ENCODE measurements around the gene FOXN1. TPM values are rescaled to one million over a fixed set of nuclear protein-coding genes. Genes with fewer than 3 reads are reported as not detected.
A peak's percentile ranks its signal among the peaks of the same experiment; 100 is the strongest.

The FOXN1 gene
- total and polyA plus RNA-seq, 2 of the 13 experiments (the other 11 are each of a cell fraction or from before 2014, with no cell fraction given) = 0.01 TPM; not detected in 1

- TF ChIP-seq PBX2 (CRISPR knock-in tag; IDR thresholded peaks at IDR 0.05) (no peak), THRA (CRISPR knock-in tag; IDR thresholded peaks at IDR 0.05; ENCODE audit: borderline replicate concordance) (no peak), CREB1 (IDR thresholded peaks at IDR 0.05) (no peak), CREB1 (CRISPR knock-in tag; IDR thresholded peaks at IDR 0.05) (no peak), ZBTB26 (CRISPR knock-in tag; IDR thresholded peaks at IDR 0.05; ENCODE audit: borderline replicate concordance) (no peak), ZNF567 (CRISPR knock-in tag; IDR thresholded peaks at IDR 0.05; ENCODE audit: borderline replicate concordance) (no peak)
Observed at GRCh38 chr17:28480278-28480677, 25.9 kb upstream of the FOXN1 start (continued).

- TF ChIP-seq ZNF773 (CRISPR knock-in tag; IDR thresholded peaks at IDR 0.05; ENCODE audit: borderline replicate concordance) (no peak), SOX13 (IDR thresholded peaks at IDR 0.05) (no peak), SOX13 (CRISPR knock-in tag; conservative IDR thresholded peaks at IDR 0.05 in 1 of 2, IDR thresholded peaks at IDR 0.05 in 1 of 2) (0 out of 4 replicates have a peak, but pooled peaks of 1 of the 2 experiments have one; percentile 10), GMEB2 (CRISPR knock-in tag; IDR thresholded peaks at IDR 0.05; ENCODE audit: low read depth) (no peak), SOX6 (IDR thresholded peaks at IDR 0.05) (no peak), SOX6 (CRISPR knock-in tag; IDR thresholded peaks at IDR 0.05) (peak; percentile 29; the same call in 1 of the 2 replicates)
- Histone ChIP-seq H3K4me1 (ENCODE audit: insufficient read depth, low read length) (peaks cover 58% of the 10 kb centered on the region), H3K4me2 (ENCODE audit: low read depth, low read length) (peak overlapping the region; percentile 33), H3K27me3 (ENCODE audit: control insufficient read depth in 1 of 2, insufficient read depth in 2 of 2, low read length in 2 of 2) (peaks cover 0 to 3% of the 10 kb centered on the region in 2 experiments; a peak in 3 of 5 replicates), H3K36me3 (replicated peaks in 1 of 2; ENCODE audit: control insufficient read depth in 1 of 2, insufficient read depth in 2 of 2, low read length in 2 of 2) (no peaks in the 10 kb centered on the region), H4K20me1 (ENCODE audit: insufficient read depth, low read length) (no peaks in the 10 kb centered on the region), H3K79me2 (ENCODE audit: insufficient read depth, low read length) (no peaks in the 10 kb centered on the region), H3K9me3 (ENCODE audit: low read length) (no peaks in the 10 kb centered on the region), H3K4me3 (replicated peaks in 1 of 3; ENCODE audit: insufficient read depth in 1 of 3, low read depth in 2 of 3, low read length in 3 of 3) (no peak overlapping the region), H3K9ac (ENCODE audit: insufficient read depth, low read depth, low read length) (no peak overlapping the region), H3K27ac (ENCODE audit: extremely low read length, insufficient read depth, low read length) (no peak overlapping the region), H2AFZ (ENCODE audit: low read length) (no peak overlapping the region)
- in situ Hi-C loops (cut with HindIII; ENCODE audit: extremely low pct_ligation_motif_present, low pct_unique_long_range_greater_than_20kb) = no loop called here
- no peak for FAIRE-seq
- ATAC-seq = peak; percentile 22; the same call in 2 of the 3 replicates
- DNase-seq (ENCODE audit: low spot score) = no peak
- BruUV-seq (replicated peaks) = no TSS peak
- intact Hi-C loops (cut with micrococcal nuclease; ENCODE audit: unreplicated experiment) = no loop called here
- ChIA-PET CTCF (ENCODE audit: low intra/inter-chr PET ratio, low total read pairs) (no interaction called here), POLR2A (no interaction called here)
- WGBS (ENCODE audit: low lambda C conversion rate) = 22% methylated on average over 7 of the region's 10 CpGs
Observed at GRCh38 chr17:28480799-28481571, 25.2 kb upstream of the FOXN1 start.

Data from HepG2 (cell line).